Activated CD8-positive, alpha-beta memory T cell treated with anti-CD3 and anti-CD28 coated beads for 1 hour (primary cell): Measurements from ENCODE around the gene SLC23A2.
"Not testable (repeated sequence)": the region's sequence is repeated elsewhere in the genome, so short reads cannot be mapped to it uniquely, and the experiment has no call there.

ENCODE experiments used
- DNase-seq, 2 donors: peaks; one replicate each; pipeline ENCODE4 v3.0.0-alpha.2; 2020; ENCODE audit warnings: low read depth in 1 of 2; ENCODE audit errors: extremely low read depth in 1 of 2

SLC23A2 gene

GRCh38 chr20:4883051-4883450 is 118.3 kb downstream of the SLC23A2 start:
- no peak for DNase-seq

- no peak for DNase-seq
These were observed 120.1 kb downstream of the SLC23A2 start for GRCh38 chr20:4881006-4881730.

- DNase-seq, result no peak
These were observed 121.3 kb downstream of the SLC23A2 start for GRCh38 chr20:4880051-4880450.

- not testable (repeated sequence) for DNase-seq
These were observed 123.2 kb downstream of the SLC23A2 start for GRCh38 chr20:4878099-4878498.

GRCh38 chr20:4876731-4877130 is 124.6 kb downstream of the SLC23A2 start:
- no peak for DNase-seq

GRCh38 chr20:4876301-4876700 is 125.0 kb downstream of the SLC23A2 start:
- no peak for DNase-seq

GRCh38 chr20:4875578-4876067 is 125.7 kb downstream of the SLC23A2 start:
- DNase-seq, result no peak

GRCh38 chr20:4873396-4873795 is 127.9 kb downstream of the SLC23A2 start:
- no peak for DNase-seq

- no peak for DNase-seq
These were observed 129.8 kb downstream of the SLC23A2 start for GRCh38 chr20:4871486-4871885.

- DNase-seq, result no peak
These were observed 130.4 kb downstream of the SLC23A2 start for GRCh38 chr20:4870906-4871305.

GRCh38 chr20:4869290-4870193 is 131.8 kb downstream of the SLC23A2 start:
- DNase-seq, result no peak

GRCh38 chr20:4867051-4867450 is 134.3 kb downstream of the SLC23A2 start:
- DNase-seq, result no peak

GRCh38 chr20:4866429-4866828 is 134.9 kb downstream of the SLC23A2 start:
- no peak for DNase-seq

- no peak for DNase-seq
These were observed 137.0 kb downstream of the SLC23A2 start for GRCh38 chr20:4864311-4864752.

- DNase-seq, result no peak
These were observed 138.6 kb downstream of the SLC23A2 start for GRCh38 chr20:4862661-4863060.

- DNase-seq, result no peak
These were observed 139.3 kb downstream of the SLC23A2 start for GRCh38 chr20:4861961-4862360.

- no peak for DNase-seq
These were observed 143.3 kb downstream of the SLC23A2 start for GRCh38 chr20:4858000-4858399.

- DNase-seq, result no peak
These were observed 145.1 kb downstream of the SLC23A2 start for GRCh38 chr20:4856022-4856755.

- DNase-seq, result no peak
These were observed 145.8 kb downstream of the SLC23A2 start for GRCh38 chr20:4855555-4855954.

GRCh38 chr20:4855097-4855496 is 146.2 kb downstream of the SLC23A2 start:
- no peak for DNase-seq

GRCh38 chr20:4854561-4854901 is 146.8 kb downstream of the SLC23A2 start:
- DNase-seq, result no peak
